GM12875 (cell line): ENCODE data around the gene BMP4.

Experiments used
- H3K4me3 ChIP-seq: one replicate; pipeline ENCODE4 v1.5.1; 2011; ENCODE audit warnings: low read depth, low read length, control low read depth
- CTCF ChIP-seq: IDR thresholded peaks from 2 replicates; pipeline ENCODE4 v1.5.1; 2011; ENCODE audit warnings: low read depth, mild to moderate bottlenecking, control low read depth, inconsistent platforms, low read length, moderate library complexity, borderline replicate concordance; ENCODE audit not compliant: insufficient read depth

The BMP4 gene

GRCh38 chr14:53956427-53957201, at the start of gene BMP4:
Gene BMP4, minus strand, starts transcription at chr14:53956825. Its CDS starts 4,603 bp downstream, at chr14:53952222.
- TF ChIP-seq CTCF: no peak
- H3K4me3 ChIP-seq: peak within 1 kb of the TSS; percentile 36

GRCh38 chr14:54003064-54003463, 46.4 kb upstream of the BMP4 start:
- TF ChIP-seq CTCF: no peak
- H3K4me3 ChIP-seq: no peak overlapping the region

GRCh38 chr14:54002653-54003052, 46.0 kb upstream of the BMP4 start:
- H3K4me3 ChIP-seq: no peak overlapping the region
- no peak for TF ChIP-seq CTCF

- TF ChIP-seq CTCF: no peak
- no peak overlapping the region for H3K4me3 ChIP-seq
Observed at GRCh38 chr14:54001189-54001878, 44.7 kb upstream of the BMP4 start.

- H3K4me3 ChIP-seq: no peak overlapping the region
- TF ChIP-seq CTCF: no peak
Observed at GRCh38 chr14:54000341-54000811, 43.8 kb upstream of the BMP4 start.

- TF ChIP-seq CTCF: no peak
Observed at GRCh38 chr14:53999061-53999488, 42.5 kb upstream of the BMP4 start.

GRCh38 chr14:53996041-53996440, 39.4 kb upstream of the BMP4 start:
- no peak for TF ChIP-seq CTCF
- no peak overlapping the region for H3K4me3 ChIP-seq

More at GRCh38 chr14:53999061-53999488, 42.5 kb upstream of the BMP4 start:
- no peak overlapping the region for H3K4me3 ChIP-seq
